Prostate gland (tissue), 2 donors: ENCODE measurements around the gene FAM216B. TPM values are rescaled to one million over a fixed set of nuclear protein-coding genes. Genes with fewer than 3 reads are reported as not detected.

ENCODE experiments used
- DNase-seq: peaks from one replicate; pipeline ENCODE4 v3.0.0-alpha.2; 2019; ENCODE audit warnings: low spot score
- H3K27ac ChIP-seq, 2 donors: fragments of 200-600 bp; sonication (generic); 2 replicates each; pipeline ENCODE4 v1.5.1; 2017 to 2019
- H3K27me3 ChIP-seq: fragments of 200-600 bp; sonication (generic); replicated peaks from 2 replicates; pipeline ENCODE4 v1.5.1; 2019; ENCODE audit not compliant: insufficient read depth
- H3K36me3 ChIP-seq, 2 donors: fragments of 200-600 bp; sonication (generic); 1 replicate in 1 of 2; 2 replicates in 1 of 2; pipeline versions ENCODE4 v1.5.1 to v1.8.1; 2017 to 2019
- H3K4me1 ChIP-seq: fragments of 200-600 bp; sonication (generic); replicated peaks from 2 replicates; pipeline ENCODE4 v1.5.1; 2019
- H3K4me3 ChIP-seq, 2 donors: fragments of 200-600 bp; sonication (generic); 2 replicates each; pipeline ENCODE4 v1.5.1; 2017 to 2019
- H3K9me3 ChIP-seq: fragments of 200-600 bp; sonication (generic); 2 replicates; pipeline ENCODE4 v1.5.1; 2017
- CTCF ChIP-seq, 4 experiments: fragments of 200-600 bp in 2 of 4; fragments of 450-650 bp in 2 of 4; sonication (generic) in 2 of 4; IDR thresholded peaks; 1 replicate in 3 of 4; 2 replicates in 1 of 4; pipeline ENCODE4 v1.5.1; 2016 to 2019; ENCODE audit warnings: antibody characterized with exemption in 4 of 4, mild to moderate bottlenecking in 2 of 4, moderate library complexity in 2 of 4
- POLR2A ChIP-seq: fragments of 450-650 bp; IDR thresholded peaks from one replicate; pipeline ENCODE4 v1.6.1; 2016; ENCODE audit warnings: antibody characterized with exemption, mild to moderate bottlenecking
- POLR2AphosphoS5 ChIP-seq: sonication (generic); formaldehyde crosslinking; IDR thresholded peaks from one replicate; pipeline ENCODE4 v1.6.1; 2017; ENCODE audit warnings: antibody characterized with exemption
- WGBS: methylation state at CpG from one replicate; pipeline ENCODE4 v1.1.5; 2018; 5-methylcytosine and 5-hydroxymethylcytosine counted together
- intact Hi-C: fragments of 100-400 bp; cut with DNase I; formaldehyde crosslinking; loops from one replicate; pipeline ENCODE4 v1.14.2; 2022
- total RNA-seq, 2 donors: library from RNA; depleted of rRNA; stranded (reverse); fragments of >200 nt; gene quantifications; one replicate each; pipeline ENCODE4 v1.1.0, GENCODE V29; 2016

The FAM216B gene
- total RNA-seq, 2 donors from 2014 or later, result not detected

DNA sequence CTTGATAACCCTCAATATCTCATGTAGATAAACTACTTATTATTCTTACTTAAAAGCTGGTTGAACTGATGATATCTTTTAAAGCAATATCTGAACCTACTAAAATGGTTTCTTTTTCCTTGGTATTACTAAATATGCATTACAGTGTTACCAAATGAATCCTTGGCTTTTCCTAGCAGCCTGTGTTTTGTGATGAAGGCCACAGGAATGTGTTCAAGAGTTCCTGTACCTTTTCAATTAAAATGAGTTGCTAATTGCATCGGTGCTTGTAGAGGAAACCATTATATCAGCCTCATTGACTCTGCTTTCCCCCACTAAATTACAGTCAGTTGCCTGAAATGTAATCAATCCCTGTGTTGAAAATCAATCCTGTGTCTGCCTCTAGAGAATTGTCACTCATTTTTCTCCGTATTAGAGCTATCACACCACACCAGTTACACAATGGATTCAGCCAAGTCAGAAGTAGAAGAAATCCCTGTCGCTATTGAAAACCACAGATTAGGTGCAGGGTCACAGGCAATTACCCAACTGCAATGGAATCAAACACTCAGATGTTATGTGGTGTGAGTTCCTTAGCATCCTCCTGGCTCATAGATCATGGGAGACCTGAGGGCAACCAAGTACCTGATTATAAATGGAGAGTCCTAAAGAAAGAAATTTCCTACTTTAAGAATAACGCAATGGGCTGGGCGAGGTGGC lies 13.3 kb downstream of the FAM216B start:
- 96% methylated on average over 5 of the region's 5 CpGs for WGBS
- TF ChIP-seq POLR2AphosphoS5 (no peak), CTCF (IDR thresholded peaks at IDR 0.05) (no peak), POLR2A (no peak)
- Histone ChIP-seq H3K4me1 (no peaks in the 10 kb centered on the region), H3K27ac (no peak overlapping the region), H3K27me3 (no peaks in the 10 kb centered on the region), H3K4me3 (no peak overlapping the region), H3K36me3 (no peaks in the 10 kb centered on the region), H3K9me3 (no peaks in the 10 kb centered on the region)
- intact Hi-C loops, result no loop called here
- DNase-seq, result no peak

- Histone ChIP-seq H3K9me3 (no peaks in the 10 kb centered on the region), H3K36me3 (no peaks in the 10 kb centered on the region), H3K4me3 (no peak overlapping the region), H3K4me1 (no peaks in the 10 kb centered on the region), H3K27me3 (no peaks in the 10 kb centered on the region), H3K27ac (no peak overlapping the region)
- WGBS, result 88% methylated on average over 2 of the region's 2 CpGs
- DNase-seq, result no peak
- intact Hi-C loops, result no loop called here
- no peak for TF ChIP-seq POLR2AphosphoS5
- TF ChIP-seq POLR2A, result no peak
- TF ChIP-seq CTCF (IDR thresholded peaks at IDR 0.05), result no peak
Observed at GRCh38 chr13:42795666-42796065, 14.3 kb downstream of the FAM216B start.

DNA sequence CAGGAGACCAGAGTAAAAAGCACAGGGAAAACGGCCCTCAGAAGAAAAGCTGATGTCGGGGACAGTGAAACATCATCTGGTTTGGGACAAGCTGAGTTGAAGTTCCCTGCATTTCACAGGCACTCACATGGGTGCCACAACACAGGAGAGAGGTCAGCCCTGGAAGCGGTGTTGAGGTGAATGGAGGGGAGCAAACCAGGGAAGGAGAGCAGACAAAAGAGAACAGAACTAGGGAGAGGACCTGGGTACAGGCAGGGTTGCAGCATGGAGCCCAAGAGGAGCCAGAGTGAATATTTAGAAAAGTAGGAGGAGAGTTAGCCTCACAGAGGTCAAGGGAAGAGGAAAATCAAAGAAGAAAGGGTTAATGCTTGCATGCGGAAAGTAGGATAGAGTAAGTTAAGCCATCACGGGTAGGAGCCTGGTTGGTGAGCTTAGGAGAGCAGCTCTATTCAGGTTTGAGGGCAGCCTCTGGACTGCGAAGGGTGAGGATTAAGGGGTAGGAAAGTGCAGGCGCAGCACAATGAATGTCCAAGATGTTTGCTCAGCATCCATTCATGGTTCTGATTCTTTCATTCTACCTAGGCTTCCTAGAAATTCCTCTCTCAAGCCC lies 15.5 kb downstream of the FAM216B start:
- H3K4me3 ChIP-seq, result no peak overlapping the region
- WGBS, result 85% methylated on average over 7 of the region's 7 CpGs
- no peak for DNase-seq
- H3K9me3 ChIP-seq, result no peaks in the 10 kb centered on the region
- TF ChIP-seq POLR2AphosphoS5 (no peak), CTCF (IDR thresholded peaks at IDR 0.05) (no peak), POLR2A (no peak)
- intact Hi-C loops, result no loop called here
- no peak overlapping the region for H3K27ac ChIP-seq
- H3K4me1 ChIP-seq, result no peaks in the 10 kb centered on the region
- H3K36me3 ChIP-seq, result no peaks in the 10 kb centered on the region
- H3K27me3 ChIP-seq, result no peaks in the 10 kb centered on the region

GRCh38 chr13:42798118-42798517 lies 16.7 kb downstream of the FAM216B start:
- Histone ChIP-seq H3K4me1 (no peaks in the 10 kb centered on the region), H3K27me3 (no peaks in the 10 kb centered on the region), H3K9me3 (no peaks in the 10 kb centered on the region), H3K36me3 (no peaks in the 10 kb centered on the region), H3K4me3 (no peak overlapping the region), H3K27ac (no peak overlapping the region)
- TF ChIP-seq POLR2AphosphoS5 (no peak), CTCF (IDR thresholded peaks at IDR 0.05) (no peak), POLR2A (no peak)
- intact Hi-C loops, result no loop called here
- WGBS, result 17% methylated on average over 6 of the region's 6 CpGs
- DNase-seq, result no peak

- intact Hi-C loops, result no loop called here
- TF ChIP-seq POLR2AphosphoS5, result no peak
- TF ChIP-seq POLR2A, result no peak
- TF ChIP-seq CTCF (IDR thresholded peaks at IDR 0.05), result no peak
- H3K36me3 ChIP-seq, result no peaks in the 10 kb centered on the region
- H3K9me3 ChIP-seq, result no peaks in the 10 kb centered on the region
- no peak overlapping the region for H3K4me3 ChIP-seq
- no peak for DNase-seq
- H3K4me1 ChIP-seq, result no peaks in the 10 kb centered on the region
- no peak overlapping the region for H3K27ac ChIP-seq
- no peaks in the 10 kb centered on the region for H3K27me3 ChIP-seq
- 67% methylated on average over 5 of the region's 5 CpGs for WGBS
Observed at GRCh38 chr13:42800109-42800643, 18.8 kb downstream of the FAM216B start.
